Stimulated activated CD4-positive, alpha-beta T cell treated with anti-CD3 and anti-CD28 coated beads, Interleukin-15, amount 100 ng/mL, for 48 hours (primary cell): ENCODE data around the gene ADCK1.
"Not testable (repeated sequence)": the region's sequence is repeated elsewhere in the genome, so short reads cannot be mapped to it uniquely, and the experiment has no call there.

Experiments
- DNase-seq, 2 donors: peaks; one replicate each; pipeline ENCODE4 v3.0.0-alpha.2; 2020; ENCODE audit warnings: low read depth in 2 of 2

Gene ADCK1

DNA sequence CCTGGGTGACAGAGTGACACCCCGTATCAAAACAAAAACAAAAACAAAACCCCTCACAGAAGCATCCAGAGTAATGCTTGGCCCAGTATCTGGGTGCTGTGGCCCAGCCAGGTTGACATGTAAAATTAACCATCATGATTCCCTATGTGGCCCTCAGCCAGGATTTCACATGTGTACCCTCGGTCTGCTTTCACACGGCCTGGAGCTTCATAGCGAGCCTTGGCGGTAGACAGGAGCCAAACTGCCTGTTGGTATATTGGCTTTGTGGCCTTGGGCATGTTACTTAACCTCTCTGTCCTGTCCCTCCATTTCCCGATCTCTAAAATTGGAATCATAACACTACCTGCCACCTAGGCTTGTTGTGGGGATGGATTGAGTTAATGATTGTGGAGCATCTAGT, 65.5 kb downstream of the ADCK1 start:
- DNase-seq, result no peak

DNA sequence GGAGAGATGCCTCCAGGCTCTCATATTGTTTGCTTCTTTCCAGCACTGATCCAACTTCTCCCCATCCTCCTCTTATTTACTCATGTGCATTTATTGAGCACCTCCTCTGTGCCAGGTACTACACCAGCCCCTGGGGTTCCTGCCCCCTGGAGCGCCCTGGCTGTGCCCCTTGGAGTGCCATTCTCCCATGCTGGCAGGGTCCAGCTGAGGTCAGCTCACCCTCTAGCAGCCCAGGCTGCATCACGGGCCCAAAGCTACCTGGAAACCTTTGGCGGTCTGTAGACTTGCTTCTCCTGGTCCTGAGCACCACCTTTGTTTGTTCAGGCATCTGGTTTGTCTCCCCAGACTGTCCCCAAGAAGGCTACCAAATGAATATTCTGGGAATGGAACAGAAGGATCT, 67.0 kb downstream of the ADCK1 start:
- DNase-seq, result no peak

DNA sequence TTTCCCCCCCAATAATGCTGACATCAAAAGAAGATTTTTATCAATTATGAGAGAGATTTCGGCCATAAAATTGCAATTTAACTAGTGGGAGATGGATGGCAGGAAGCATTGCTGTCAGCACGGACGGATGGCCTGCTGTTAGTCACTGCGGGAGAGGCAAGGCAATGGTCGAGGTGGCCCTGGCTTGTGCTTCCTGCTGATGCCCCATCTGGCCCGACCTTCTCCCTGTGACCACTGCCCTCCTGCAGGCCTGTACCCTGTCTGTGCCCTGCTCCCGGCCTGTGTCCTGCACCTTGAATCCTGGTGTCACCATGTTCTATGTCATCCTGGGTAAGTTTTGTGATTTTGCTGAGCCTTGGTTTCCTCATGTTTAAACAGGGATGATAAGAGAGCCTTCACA, 67.6 kb downstream of the ADCK1 start:
- DNase-seq, result no peak

DNA sequence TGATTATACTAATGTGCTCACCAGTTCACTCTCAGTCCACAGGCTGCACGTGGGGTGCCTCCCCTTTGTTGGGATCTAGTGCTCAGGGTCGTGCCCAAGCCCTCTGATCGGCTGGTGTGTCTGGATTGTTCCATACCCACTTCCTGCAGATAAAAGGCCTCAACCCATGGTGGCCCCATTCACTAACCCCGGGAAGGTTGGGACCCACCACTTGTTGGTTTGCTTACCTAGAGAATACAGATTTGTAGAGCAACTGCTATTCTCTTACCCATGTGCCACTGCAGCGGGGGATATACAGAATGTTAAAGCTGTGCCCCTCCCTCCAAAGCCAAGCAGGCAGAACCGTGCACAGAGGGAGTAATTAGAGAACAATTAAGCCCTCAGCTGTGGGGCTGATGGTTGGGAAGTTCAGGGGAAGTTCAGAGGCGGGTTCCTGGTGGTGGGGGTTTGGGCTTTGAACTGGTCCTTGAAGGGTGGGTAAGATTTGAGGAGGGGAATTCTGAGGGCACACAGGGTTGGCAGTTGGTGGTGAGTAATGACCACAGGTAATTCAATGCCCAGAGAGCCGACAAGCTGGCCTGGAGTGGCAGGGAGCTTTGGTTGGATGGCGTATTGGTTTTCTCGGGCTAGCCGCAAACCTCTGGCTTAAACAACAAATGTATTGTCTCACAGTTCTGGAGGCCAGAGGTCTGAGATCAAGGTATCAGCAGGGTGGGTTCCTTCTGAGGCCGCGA, 68.8 kb downstream of the ADCK1 start:
- DNase-seq, result no peak

DNA sequence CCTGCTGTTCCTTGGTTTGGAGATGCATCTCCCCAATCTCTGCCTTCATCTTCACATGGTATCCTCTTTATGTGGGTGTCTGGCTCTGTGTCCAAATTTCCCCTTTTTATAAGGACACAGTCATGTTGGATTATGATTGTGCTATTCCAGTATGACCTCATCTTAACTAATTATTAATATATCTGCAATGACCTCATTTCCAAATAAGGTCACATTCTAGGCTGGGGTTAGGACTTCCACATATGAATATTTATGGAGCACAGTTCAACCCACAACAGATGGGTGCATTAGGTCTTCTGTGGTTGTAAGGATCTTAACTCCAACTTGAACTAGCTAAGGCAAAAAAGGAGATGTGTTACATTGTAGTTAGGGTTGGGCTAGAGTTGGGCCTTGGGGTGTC, 69.4 kb downstream of the ADCK1 start:
- DNase-seq, result no peak

DNA sequence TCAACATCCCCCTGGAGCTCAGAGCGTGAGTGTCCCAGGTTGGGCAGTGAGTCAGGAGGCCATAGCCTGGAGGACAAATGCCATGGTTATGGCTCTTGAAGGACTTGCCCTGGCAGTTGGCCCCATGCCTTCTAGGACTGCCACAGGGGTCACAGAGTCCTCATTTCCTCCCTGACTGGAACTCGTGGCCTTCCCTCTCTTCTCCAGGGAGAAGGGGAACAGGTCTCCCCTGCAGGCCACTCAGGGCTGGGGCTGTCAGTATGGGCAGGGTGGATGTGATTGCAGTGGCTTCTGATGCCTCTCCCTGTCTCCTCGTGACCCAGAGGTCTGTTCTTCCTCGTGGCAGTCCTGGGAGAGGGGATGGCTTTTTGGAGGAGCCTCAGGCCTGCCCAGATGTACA, 70.7 kb downstream of the ADCK1 start:
- no peak for DNase-seq

DNA sequence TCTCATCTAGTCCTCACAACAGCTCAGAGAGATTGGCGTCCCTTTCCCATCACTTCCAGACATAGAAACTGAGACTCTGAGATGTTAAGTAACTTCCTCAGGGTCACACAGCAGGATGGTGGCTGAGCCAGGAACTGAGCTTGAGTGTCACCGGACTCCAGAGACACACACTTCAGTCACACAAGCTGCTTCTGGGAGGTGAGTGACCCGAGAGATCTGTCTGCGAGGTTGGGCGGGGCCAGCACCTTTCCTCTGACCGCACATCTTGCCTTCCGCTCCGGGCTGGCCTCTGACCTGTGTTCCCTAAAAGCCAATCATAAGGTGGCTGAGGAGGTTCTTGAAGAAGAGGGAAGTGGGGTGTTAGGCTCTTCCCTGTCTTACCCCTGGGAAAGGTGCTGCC, 72.2 kb downstream of the ADCK1 start:
- no peak for DNase-seq

DNA sequence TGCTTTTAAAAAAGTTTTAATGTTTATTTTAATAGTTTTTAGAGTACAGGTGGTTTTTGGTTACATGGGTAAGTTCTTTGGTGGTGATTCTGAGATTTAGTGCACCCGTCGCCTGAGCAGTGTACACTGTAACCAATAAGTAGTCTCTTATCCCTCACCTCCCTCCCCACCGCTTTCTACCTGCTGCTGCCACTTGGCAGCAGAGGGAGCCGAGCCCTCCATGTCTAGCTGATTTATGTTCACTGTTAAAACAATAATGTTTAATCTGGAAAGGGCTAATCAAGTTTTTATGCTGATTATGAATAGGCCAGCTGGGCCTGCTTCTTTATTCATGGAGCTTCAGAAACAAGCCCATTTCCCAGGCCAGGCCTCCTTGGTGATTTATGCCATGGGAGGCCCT, 73.1 kb downstream of the ADCK1 start:
- DNase-seq, result no peak

DNA sequence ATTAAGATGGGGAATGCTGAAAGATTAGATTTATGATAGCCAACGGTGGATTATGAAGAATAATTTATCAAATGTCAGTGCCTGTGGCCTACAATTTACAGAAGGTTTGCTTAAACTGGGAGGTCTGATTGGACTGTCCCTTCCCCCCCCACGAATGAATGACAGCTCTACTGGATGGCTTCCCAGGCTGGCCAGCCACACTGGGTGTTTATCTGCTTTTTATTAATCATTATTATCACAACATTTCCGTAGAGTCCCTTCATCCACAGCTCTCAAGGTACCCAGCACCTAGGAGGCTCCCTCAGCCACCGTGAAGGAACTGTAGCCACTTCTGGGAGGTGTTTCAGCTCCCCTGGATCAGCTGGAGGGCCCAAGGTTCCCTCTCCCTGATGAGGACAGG, 78.9 kb downstream of the ADCK1 start:
- DNase-seq, result no peak

DNA sequence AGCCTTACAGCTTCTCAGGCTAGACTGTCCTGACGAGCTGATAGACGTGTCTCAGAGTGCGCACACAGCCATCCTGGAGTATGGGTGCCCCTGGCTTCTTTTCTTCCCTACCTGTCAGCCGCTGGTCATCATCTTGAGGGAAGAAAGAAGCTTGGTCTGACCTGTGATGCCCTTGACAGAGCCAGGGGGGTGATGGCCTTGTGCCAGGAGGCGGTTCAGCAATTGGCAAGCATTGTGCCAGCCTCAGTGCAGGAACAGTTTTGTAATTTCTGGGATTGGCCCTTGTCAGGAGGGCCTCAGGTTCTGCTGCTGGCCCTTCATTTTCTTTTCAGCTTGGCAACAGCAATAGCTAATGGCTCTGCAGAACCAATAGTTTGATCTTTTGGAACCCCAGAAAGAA, 80.1 kb downstream of the ADCK1 start:
- DNase-seq, result no peak

DNA sequence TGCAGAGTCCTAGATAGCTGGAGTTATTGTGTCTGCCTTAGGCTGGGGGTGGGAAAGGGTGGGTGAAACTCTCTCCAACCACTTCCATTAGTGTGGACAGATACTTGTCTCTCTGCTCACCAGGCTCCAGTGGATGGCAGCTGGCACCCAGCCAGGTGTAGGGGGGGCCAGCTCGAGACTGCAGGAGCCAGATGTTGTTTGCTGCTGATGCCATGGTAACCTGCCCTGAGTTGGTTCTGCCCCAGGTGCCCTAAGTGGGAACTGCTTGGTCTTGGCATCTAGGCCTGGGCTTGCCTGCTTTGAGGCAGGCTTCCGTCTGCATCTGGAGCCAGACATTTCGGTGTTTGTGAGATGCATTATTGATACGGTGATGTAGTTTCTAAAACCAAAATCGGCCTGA, 82.2 kb downstream of the ADCK1 start:
- DNase-seq, result no peak

DNA sequence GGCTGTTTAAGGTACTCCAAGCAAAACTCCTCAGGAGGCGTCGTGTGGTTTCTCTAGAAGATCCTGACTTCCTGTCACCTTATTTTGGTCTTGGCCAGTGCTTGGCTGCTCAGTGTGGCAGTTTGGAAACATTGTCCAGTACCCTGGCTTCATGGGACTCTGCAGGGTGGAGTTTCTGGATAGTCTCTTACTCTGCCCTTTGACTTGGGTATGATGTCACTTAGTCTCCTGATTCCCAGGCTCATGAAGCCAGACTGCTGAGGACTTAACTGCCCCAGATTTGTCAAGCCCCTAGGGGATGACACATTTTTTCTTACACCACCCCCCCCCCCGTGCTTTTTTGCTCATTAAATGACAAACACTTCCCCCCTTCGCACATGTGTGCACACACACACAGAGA, 82.7 kb downstream of the ADCK1 start:
- DNase-seq, result no peak

DNA sequence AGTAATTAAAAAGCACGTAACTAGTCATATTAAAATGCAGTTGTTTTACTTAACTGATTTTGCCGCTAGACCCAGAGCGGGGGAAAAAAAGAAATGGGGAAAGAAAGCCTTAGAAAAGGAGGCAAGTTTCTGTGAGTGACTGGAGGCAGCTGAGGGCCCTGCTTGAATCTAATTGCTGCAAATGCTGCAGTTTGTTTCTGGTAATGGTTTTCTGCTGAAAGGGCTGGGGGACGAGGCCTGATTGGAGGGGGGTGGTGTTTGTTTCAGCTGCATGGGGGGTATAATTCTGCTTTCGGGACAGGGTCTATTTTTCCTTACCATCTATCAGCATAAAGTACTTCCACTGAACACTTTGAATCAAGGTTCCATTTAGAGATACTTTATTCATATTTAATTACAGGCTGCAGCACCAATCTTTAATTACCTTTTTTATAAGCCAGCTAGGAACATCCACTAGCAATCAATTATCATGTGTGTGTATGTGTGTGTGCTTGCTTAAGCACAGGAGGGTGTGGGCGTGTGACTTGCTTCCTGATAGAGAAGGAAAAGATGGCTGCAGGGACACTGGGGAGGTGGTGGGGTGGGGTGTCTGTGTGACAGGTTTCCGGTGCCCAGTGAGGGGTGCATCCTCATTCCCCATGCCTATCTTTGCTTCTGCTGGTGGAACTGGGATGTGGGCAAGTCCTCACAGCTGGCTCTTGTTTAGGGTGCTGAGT, 83.4 kb downstream of the ADCK1 start:
- DNase-seq, result no peak

DNA sequence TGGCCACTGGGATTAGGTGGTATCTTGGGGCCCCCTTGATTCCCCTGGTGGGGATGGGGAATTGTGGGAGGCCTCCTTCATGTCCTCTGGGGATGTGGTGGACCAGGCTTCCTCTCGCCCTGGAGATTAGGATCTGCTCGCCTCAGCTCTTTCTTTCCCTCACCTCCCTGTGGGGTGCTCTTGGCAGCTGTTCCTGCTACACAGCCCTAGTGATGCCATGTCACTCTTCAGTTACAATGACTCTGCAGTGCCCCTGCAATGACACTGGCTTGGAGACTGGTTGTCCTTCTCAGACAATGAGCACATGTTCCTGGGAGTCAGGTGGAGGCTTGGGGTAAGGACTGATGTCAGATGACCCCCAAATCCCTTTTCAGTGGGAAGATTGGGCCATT, 83.9 kb downstream of the ADCK1 start:
- no peak for DNase-seq

DNA sequence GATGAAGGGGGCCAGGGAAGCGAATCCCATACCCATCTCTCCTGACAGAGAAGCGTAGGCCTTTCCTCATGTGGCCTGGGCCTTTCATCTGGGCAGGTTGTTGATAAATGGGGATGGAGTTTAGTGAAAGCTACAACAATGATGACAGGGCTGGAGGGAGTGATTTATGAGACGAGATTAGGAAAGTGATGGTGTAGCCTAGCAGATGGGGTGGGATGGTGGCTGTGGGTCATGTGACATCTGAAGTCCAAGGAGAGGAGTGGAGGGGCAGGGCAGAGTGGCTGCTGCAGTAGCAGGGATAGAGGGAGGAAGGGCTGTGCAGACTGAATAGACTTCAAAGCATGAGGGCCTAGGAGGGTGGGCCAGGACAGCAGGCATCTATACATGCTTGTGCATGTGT, 85.5 kb downstream of the ADCK1 start:
- no peak for DNase-seq

DNA sequence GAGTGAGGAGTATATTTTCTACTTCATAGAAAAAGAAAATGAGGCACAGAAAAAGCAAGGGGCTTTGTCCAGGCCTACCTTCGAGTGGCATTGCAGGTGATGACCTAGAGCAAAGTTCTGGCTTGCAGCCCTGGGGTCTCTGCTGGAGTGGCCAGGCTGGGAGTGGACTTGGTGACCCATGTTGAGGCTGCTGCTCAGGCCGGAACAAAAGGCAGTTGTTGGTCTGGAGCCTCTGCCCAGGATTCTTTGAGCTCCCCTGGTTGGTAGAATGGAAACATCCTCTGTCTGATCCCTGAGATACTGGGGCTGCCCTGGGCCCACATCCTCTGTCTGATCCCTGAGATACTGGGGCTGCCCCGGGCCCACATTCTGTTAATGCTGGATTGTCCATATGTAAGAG, 86.1 kb downstream of the ADCK1 start:
- DNase-seq, result no peak

DNA sequence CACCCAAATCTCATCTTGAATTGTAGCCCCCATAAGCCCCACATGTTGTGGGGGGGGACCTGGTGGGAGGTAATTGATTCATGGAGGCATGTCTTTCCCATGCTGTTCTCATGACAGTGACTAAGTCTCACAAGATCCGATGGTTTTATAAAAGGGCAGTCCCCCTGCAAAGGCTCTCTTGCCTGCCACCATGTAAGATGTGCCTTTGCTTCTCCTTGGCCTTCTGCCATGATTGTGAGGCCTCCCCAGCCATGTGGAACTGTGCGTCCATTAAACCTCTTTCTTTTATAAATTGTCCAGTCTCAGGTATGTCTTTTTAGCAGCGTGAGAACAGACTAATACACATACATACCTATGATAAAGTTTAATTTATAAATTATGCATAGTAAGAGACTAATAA, 89.0 kb downstream of the ADCK1 start:
- not testable (repeated sequence) for DNase-seq

DNA sequence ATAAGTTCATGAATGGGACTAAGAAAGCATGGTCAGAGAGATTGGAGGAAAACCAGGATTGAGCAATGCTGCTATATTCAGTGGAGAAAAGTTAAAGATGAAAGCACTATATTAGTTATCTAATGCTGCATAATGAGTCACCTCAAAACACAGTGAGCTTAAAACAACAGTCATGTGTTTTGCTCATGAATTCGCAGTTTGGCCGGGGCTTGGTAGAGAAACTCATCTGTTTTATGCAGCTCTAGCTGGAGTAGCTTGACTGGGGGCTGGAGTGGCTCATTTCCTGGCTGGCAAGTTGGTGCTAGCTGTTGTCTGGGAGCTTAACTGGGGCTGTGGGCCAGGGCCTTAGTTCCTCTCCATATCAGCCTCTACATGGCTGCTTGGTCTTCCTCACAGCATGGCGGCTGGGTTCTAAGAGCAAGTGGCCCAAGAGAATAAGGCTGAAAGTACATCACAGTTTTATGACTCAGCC, 90.1 kb downstream of the ADCK1 start:
- DNase-seq, result no peak

DNA sequence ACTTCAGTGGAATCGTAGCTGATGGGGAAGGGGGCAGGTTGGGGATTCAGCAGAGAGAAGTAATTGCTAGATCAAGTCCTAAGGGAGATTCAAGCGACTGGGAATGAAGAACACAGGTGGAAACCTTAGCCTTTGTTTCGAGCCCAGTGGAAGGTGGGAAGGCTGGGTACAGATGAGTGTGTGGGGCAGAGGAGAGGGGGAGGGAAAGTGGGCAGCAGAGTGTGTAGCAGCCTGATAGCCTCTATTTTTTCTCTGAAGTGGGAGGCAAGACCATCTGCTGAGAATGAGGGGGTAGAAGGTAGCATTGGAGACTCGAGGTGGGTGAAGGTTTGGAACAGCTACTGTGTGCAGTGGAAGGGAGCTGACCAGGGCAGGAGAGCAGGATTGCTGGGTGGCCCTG, 91.0 kb downstream of the ADCK1 start:
- no peak for DNase-seq

DNA sequence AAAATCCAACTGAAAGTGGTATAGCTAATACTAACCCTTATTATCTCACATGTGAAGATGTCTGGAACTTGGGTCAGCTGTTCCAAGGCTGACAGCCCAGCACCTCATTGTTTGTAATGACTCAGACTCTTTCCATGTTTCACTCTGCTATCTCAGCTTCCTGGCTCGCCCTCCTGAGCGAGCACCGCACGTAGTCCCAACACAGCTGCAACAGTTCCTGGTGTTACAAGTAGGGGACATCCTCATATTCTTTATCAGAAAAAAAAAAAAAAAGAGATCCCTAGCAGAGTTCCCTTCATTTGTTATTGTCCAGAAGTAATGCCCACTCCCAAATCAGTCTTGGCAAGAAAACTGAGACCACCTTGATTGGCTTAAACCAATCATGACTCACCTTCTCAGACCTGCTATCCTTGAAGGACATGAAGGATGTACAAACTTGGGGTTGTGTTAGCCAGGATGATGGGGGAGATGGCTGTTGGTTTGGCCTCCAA, 92.5 kb downstream of the ADCK1 start:
- no peak for DNase-seq

DNA sequence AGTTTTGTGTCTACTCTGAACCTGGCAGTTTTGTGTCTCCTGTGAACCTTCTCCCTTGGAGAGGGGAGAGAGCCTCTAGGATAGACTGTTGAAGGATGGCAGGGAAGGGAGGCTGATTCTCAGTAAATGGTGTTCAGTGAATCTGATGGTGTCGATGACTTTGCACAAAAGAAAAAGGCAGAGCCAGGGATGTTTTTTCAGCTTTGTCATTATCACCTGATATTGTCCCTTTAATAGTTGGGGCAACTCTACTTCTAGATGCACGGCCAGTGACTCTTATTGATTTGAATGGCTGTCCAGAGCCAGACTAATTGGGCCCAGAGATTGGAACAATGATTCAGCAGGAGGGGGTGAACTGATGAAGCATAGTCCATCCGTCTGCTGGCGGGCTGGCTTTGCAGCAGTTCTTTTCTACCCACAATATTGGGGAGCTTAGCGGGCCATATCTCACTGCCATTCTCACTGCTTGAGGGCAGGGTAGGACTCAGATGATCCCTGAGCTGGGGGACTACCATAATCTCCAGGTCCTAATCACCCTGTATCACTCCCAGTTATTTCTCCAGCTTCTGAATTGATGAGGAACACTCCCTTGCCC, 93.1 kb downstream of the ADCK1 start:
- DNase-seq, result no peak

DNA sequence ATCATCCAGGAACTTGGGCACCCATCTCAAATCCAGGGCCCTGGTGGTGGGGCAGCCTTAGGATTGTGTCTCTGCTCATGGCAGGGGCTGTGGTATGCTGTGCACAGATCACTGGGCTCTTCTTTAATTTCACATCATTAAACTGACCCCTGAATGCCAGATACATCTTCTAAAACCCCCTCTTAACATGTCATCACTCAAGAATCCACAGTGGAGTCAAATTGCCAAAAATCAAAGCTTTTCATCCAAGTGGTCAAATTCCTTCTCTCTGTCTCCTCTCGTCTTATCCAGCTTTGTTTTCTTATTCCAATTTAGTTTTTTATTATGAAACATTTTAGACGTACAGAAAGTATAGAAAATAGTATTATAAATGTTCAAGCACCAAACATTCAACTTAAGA, 97.5 kb downstream of the ADCK1 start:
- no peak for DNase-seq

DNA sequence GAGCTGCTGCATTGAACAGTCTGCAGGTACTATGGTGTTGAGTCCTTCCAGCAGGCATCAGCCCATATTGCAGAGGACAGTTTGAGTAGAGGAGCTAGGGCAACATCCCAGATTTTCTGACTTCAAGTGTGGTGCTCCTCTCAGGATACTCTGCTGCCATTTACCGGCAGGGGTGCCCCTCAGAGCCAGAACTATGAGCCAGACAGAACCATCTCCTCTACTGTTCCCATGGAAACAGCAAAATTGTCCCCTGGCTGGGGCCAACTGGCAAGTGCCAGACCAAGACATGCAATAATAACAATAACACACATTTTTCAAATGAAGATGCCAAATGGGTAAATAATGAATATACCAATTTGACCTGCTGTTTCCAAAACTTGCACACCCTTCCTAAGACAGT, 102.9 kb downstream of the ADCK1 start:
- no peak for DNase-seq
